AG10803 (cell line): ENCODE data around the gene GGTLC2.
"Not testable (repeated sequence)": the region's sequence is repeated elsewhere in the genome, so short reads cannot be mapped to it uniquely, and the experiment has no call there.

ENCODE experiments used
- DNase-seq: peaks from one replicate; pipeline ENCODE4 v3.0.0; 2010; ENCODE audit warnings: low read depth
- H3K4me3 ChIP-seq: 2 replicates; pipeline ENCODE4 v1.5.1; 2011; ENCODE audit warnings: mild to moderate bottlenecking, low read length, control low read depth
- TF ChIP-seq, protein P1 (sequence below): conservative IDR thresholded peaks from 2 replicates; pipeline ENCODE4 v1.5.1; 2011; ENCODE audit warnings: mild to moderate bottlenecking, low read length, control low read depth, inconsistent platforms

Gene GGTLC2

DNA sequence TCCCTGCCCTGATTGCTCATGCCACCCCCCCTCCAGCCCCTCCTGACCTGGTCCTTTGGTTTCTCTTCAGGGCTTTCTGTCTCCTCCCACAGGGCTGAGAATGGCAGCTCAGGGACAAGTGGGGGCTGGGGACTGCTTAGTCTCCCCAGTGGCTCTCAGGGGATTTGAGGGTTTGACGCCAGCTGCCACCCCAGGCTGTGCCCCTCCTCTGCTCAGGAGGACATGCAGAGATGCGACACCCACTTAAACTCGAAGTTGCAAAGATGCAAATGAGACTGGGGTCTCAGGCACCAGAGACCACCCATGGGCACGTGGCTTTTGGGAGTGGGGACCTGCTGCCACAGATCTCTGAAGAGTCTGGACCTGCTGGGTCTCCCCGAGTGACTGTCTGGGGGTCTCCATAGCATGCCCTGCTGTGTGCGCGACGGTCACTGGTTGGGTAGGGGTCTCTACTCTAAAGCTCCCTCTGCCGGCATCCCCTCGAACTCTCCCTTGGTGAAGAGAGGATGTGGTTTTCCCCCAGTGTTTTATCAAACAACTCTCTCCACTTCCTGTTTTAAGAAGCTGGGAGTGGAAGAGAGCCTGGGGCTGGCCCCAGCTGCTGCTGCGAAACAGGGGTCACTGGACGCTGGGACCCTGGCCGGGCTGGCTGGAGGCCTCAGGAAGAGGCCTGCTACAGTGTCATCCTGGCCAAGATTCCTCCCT lies 9.4 kb downstream of the GGTLC2 start:
- not testable (repeated sequence) for DNase-seq, H3K4me3 ChIP-seq

DNA sequence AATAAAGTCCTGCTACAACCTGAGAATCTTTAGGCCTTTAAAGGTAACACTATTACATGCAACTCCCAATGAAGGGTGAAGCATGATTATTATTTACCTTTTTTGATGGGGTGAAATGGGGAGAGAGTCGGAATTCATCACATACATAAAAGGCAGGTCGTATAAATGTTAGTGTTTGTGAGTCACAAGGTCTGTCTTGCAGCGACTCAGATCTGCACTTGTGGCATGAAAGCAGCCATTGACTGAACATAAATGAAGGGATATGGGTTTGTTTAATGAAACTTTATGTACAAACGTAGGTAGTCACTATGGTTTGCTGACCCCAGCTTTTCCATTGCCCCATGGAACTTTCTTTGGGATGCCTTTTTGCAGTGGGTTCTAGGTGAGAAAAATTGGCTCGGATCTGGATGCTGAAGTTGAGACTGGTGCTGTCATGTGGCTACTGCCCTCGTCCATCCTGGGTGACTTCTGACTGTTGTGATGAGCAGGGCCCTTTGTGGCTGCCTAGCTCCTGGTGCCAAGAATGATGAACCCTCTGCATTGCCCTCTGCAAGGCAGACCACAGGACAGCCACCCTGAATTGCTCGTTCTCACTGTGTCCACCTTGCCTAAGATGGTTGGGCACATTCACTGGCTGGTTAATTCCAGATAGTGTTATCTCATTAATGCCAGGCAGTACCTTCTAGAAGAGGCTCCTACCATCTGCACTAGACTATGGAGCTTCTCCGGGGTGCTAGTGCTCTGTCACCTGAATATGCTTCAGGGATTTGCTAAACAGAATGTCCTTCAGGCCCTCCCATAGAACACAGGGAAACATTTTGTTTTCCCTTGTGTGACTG lies 11.3 kb downstream of the GGTLC2 start:
- no peak for DNase-seq
- TF ChIP-seq, protein P1, sequence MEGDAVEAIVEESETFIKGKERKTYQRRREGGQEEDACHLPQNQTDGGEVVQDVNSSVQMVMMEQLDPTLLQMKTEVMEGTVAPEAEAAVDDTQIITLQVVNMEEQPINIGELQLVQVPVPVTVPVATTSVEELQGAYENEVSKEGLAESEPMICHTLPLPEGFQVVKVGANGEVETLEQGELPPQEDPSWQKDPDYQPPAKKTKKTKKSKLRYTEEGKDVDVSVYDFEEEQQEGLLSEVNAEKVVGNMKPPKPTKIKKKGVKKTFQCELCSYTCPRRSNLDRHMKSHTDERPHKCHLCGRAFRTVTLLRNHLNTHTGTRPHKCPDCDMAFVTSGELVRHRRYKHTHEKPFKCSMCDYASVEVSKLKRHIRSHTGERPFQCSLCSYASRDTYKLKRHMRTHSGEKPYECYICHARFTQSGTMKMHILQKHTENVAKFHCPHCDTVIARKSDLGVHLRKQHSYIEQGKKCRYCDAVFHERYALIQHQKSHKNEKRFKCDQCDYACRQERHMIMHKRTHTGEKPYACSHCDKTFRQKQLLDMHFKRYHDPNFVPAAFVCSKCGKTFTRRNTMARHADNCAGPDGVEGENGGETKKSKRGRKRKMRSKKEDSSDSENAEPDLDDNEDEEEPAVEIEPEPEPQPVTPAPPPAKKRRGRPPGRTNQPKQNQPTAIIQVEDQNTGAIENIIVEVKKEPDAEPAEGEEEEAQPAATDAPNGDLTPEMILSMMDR: no peak
- H3K4me3 ChIP-seq: no peak overlapping the region

DNA sequence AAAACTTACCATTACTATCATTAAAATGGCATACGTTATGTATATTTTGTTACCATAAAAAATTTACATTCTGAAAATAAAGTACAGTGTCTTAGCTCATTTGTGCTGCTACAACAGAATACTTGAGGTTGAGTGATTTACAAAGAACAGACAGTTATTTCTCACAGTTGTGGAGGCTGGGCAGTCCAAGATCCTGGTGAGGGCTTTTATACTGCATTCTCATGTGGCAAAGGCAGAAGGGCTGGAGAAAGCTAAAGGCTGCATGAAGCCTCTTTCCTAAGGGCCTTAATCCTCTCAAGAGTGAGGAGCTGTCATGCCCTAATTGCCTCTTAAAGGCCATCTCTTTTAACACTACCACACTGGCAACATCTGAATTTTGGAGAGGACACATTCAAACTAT lies 13.3 kb downstream of the GGTLC2 start:
- no peak for DNase-seq
- TF ChIP-seq, protein P1: no peak
- H3K4me3 ChIP-seq: no peak overlapping the region

DNA sequence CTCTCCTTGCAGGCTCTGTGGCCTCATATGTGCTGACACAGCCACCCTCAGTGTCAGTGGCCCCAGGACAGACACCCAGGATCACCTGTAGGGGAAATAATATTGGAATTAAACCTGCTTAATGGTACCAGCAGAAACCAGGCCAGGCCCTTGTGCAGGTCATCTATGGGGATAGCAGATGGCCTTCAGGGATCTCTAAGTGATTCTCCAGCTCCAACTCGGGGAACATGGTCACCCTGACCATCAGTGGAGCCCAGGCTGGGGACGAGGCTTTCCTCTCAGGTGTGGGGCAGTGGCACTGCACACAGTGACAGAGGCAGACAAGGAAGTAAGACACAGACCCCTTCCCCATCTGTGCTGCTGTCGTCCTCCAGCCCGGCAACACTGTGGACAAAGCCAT lies 16.9 kb downstream of the GGTLC2 start:
- no peak for DNase-seq
- no peak overlapping the region for H3K4me3 ChIP-seq
- TF ChIP-seq, protein P1: no peak

DNA sequence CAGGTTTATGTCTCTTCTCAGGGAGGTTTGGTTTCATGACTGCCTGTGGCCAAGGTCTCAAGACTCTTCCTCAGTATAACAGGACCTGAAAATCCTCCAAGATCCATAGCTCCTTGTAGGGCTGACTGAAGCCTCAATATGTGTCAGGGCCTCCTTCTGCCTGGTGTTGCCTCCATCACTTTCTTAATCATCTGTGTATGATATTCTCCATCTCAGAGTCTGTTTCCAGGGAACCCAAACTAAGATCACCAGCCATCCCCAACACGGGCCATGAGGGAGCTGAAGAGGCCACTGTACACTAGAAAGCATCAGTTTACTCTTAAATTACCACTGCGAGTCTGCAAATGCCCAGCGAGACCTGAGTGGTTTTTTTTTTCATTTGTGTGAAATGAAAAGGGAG lies 17.7 kb downstream of the GGTLC2 start:
- TF ChIP-seq, protein P1: no peak
- DNase-seq: no peak
- H3K4me3 ChIP-seq: no peak overlapping the region

DNA sequence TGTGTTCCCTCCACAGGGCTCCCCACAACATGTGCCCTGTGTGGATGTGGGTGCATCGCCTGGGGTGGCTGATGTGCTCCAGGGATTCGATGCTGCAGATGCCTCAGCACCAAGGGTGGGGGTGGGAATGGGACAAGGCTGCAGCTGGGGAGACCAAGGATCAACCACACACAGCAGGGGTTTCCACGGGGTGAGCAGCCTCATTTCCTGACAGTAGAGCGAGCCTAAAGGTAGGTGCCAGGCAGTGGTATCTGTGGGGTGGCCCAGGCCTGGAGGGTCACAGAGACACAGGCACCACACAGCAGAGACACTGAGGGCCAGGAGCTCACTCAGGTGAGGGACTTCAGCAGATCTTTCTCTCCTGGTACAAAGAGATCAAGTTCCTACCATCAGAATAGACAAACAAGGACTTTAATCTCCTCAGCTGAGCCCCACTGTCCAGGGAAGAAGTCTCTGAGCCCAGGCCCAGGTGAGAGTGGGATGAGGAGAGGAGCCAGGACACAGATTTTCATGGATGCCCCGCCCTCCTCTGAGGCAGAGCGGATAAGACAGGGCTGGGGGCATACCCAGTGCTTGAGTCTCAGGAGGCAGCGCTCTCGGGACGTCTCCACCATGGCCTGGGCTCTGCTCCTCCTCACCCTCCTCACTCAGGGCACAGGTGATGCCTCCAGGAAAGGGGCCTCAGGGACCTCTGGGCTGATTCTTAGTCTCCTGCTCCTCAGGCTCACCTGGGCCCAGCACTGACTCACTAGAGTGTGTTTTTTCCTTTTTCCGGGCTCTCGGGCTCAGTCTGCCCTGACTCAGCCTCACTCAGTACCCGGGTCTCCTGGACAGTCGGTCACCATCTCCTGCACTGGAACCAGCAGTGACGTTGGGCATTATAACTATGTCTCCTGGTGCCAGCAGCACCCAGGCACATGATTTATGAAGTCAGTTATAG lies 19.7 kb downstream of the GGTLC2 start:
- no peak overlapping the region for H3K4me3 ChIP-seq
- no peak for DNase-seq
- TF ChIP-seq, protein P1: no peak

DNA sequence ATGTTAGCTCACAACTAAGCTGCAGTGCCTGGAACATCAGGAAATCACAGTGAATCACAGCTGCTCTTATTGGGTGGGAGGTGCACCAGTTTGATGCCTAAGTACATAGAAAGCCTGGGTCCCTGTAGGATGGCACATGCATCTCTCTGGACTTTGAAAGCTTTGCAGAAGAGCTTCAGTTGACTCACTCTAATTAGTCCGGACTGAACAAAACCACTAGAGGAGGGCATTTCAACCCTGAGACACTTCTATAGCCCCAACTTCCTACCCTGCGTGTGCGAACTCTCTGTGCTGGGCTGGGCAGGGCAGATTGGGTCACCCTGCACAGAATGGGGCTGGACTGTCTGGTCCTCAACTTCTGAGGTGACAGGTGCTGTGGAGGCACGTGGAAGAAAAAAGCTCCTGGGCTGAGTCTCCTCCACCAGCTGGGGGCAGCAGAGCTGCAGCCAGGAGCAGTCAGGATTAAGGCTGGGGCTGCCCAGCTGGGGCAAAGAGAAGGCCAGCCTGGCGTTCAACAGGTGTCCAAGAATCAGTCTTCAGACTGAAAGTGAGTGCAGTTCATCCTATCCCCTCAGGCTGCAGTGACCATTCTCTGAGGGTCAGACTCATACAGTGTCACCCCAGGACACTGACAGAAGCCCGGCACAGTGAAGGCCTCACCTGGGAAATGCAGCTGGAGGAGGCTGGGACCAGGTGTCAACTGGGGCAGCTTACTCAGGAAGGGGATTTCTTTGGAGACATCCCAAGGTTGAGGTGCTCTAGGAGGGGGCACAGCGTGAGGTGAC lies 22.1 kb downstream of the GGTLC2 start:
- DNase-seq: peak; percentile 9
- H3K4me3 ChIP-seq: no peak overlapping the region
- TF ChIP-seq, protein P1: peak; percentile 59
